GM12878 (cell line): ENCODE results near the gene IRF8. TPM values are rescaled to one million over a fixed set of nuclear protein-coding genes. Genes with fewer than 3 reads are reported as not detected.
A peak's percentile ranks its signal among the peaks of the same experiment; 100 is the strongest.

Experiments used
- BMI1 ChIP-seq: fragments of 450-650 bp; IDR thresholded peaks from 2 replicates; pipeline ENCODE4 v1.6.1; 2016; ENCODE audit warnings: mild to moderate bottlenecking, moderate library complexity, borderline replicate concordance
- BRCA1 ChIP-seq: IDR thresholded peaks from 2 replicates; pipeline ENCODE4 v1.6.1; 2011; ENCODE audit warnings: low read depth, low read length, improper control_type of control experiment
- CREB1 ChIP-seq: IDR thresholded peaks from 2 replicates; pipeline ENCODE4 v1.6.1; 2012; ENCODE audit warnings: low read depth, mild to moderate bottlenecking, inconsistent platforms
- E2F8 ChIP-seq: fragments of 450-650 bp; IDR thresholded peaks from 2 replicates; pipeline ENCODE4 v1.6.1; 2018; ENCODE audit warnings: mild to moderate bottlenecking, low read depth, moderate library complexity; ENCODE audit not compliant: partially characterized antibody
- KAT2A ChIP-seq: conservative IDR thresholded peaks from 2 replicates; pipeline ENCODE4 v1.6.1; 2011; ENCODE audit warnings: low read depth, low read length; ENCODE audit not compliant: control insufficient read depth
- POLR2A ChIP-seq: IDR thresholded peaks from 2 replicates; pipeline ENCODE4 v1.6.1; 2011; ENCODE audit warnings: low read depth, mild to moderate bottlenecking, low read length
- RAD21 ChIP-seq: IDR thresholded peaks from 2 replicates; pipeline ENCODE4 v1.6.1; 2011; ENCODE audit warnings: mild to moderate bottlenecking, low read depth, low read length, moderate library complexity; ENCODE audit not compliant: insufficient read depth
- SKIL ChIP-seq: fragments of 450-650 bp; IDR thresholded peaks from 2 replicates; pipeline ENCODE4 v1.6.1; 2017; ENCODE audit warnings: mild to moderate bottlenecking, low read depth, inconsistent platforms; ENCODE audit not compliant: poor library complexity, severe bottlenecking
- SPI1 ChIP-seq: IDR thresholded peaks from 2 replicates; pipeline ENCODE4 v1.6.1; 2011; ENCODE audit warnings: low read depth, mild to moderate bottlenecking, low read length, moderate library complexity, borderline replicate concordance; ENCODE audit not compliant: insufficient read depth
- TARDBP ChIP-seq: IDR thresholded peaks from 2 replicates; pipeline ENCODE4 v1.6.1; 2016; ENCODE audit warnings: borderline replicate concordance
- WRNIP1 ChIP-seq: IDR thresholded peaks from 2 replicates; pipeline ENCODE4 v1.6.1; 2011; ENCODE audit warnings: low read depth, low read length, improper control_type of control experiment, borderline replicate concordance
- polyA plus RNA-seq, 11 experiments: library from polyadenylated mRNA; depleted of rRNA in 4 of 11; unstranded in 6 of 11; stranded (reverse) in 5 of 11; fragments of >200 nt; fragmentation: Nextera tagmentation in 4 of 11; fragmentation: Illumina TruSeq in 1 of 11; extraction: Ambion mirVana in 4 of 11; extraction: Trizol in 1 of 11; gene quantifications; 1 replicate in 1 of 11; 2 replicates in 10 of 11; pipeline versions ENCODE4 v1.2.1 to v1.2.3, GENCODE V29; 2011 to 2016; ENCODE audit warnings: inconsistent platforms in 2 of 11, missing spikeins in 2 of 11, low read depth in 1 of 11
- total RNA-seq, 4 experiments: library from RNA; depleted of rRNA in 3 of 4; stranded (reverse); fragments of >200 nt in 3 of 4; fragmentation: Illumina TruSeq in 1 of 4; extraction: Trizol in 1 of 4; gene quantifications; 2 replicates each; pipeline versions ENCODE4 v1.2.1 to v1.2.3, GENCODE V29; 2013 to 2021
- TF ChIP-seq, protein P1 (sequence below): fragments of 450-650 bp; IDR thresholded peaks from 2 replicates; pipeline ENCODE4 v1.6.1; 2016; ENCODE audit warnings: mild to moderate bottlenecking
- TF ChIP-seq, protein P2 (sequence below): fragments of 450-650 bp; conservative IDR thresholded peaks from 2 replicates; pipeline ENCODE4 v1.6.1; 2017; ENCODE audit warnings: mild to moderate bottlenecking, moderate library complexity

Gene IRF8
- total and polyA plus RNA-seq, 10 of the 15 experiments (the other 5 are each of a cell fraction or from before 2014, with no cell fraction given), result 17.1 to 237 (median 172) TPM

- TF ChIP-seq, protein P1, sequence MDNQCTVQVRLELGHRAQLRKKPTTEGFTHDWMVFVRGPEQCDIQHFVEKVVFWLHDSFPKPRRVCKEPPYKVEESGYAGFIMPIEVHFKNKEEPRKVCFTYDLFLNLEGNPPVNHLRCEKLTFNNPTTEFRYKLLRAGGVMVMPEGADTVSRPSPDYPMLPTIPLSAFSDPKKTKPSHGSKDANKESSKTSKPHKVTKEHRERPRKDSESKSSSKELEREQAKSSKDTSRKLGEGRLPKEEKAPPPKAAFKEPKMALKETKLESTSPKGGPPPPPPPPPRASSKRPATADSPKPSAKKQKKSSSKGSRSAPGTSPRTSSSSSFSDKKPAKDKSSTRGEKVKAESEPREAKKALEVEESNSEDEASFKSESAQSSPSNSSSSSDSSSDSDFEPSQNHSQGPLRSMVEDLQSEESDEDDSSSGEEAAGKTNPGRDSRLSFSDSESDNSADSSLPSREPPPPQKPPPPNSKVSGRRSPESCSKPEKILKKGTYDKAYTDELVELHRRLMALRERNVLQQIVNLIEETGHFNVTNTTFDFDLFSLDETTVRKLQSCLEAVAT, result 0 out of 2 replicates have a peak, but pooled peaks have one; percentile 22
- no peak for TF ChIP-seq RAD21
- no peak for TF ChIP-seq TARDBP
- no peak for TF ChIP-seq WRNIP1
- TF ChIP-seq CREB1, result peak; percentile 52; the same call in 1 of the 2 replicates
- TF ChIP-seq KAT2A, result no peak
- no peak for TF ChIP-seq SKIL
- peak; percentile 94 for TF ChIP-seq SPI1
- TF ChIP-seq BRCA1, result no peak
- no peak for TF ChIP-seq E2F8
- TF ChIP-seq, protein P2, sequence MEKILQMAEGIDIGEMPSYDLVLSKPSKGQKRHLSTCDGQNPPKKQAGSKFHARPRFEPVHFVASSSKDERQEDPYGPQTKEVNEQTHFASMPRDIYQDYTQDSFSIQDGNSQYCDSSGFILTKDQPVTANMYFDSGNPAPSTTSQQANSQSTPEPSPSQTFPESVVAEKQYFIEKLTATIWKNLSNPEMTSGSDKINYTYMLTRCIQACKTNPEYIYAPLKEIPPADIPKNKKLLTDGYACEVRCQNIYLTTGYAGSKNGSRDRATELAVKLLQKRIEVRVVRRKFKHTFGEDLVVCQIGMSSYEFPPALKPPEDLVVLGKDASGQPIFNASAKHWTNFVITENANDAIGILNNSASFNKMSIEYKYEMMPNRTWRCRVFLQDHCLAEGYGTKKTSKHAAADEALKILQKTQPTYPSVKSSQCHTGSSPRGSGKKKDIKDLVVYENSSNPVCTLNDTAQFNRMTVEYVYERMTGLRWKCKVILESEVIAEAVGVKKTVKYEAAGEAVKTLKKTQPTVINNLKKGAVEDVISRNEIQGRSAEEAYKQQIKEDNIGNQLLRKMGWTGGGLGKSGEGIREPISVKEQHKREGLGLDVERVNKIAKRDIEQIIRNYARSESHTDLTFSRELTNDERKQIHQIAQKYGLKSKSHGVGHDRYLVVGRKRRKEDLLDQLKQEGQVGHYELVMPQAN, result no peak
- TF ChIP-seq POLR2A, result no peak
- no peak for TF ChIP-seq BMI1
Measured at GRCh38 chr16:85860413-85861094, 38.4 kb upstream of the IRF8 start (continued).
